ENCODE results near the gene KLHL22. TPM values are rescaled to one million over a fixed set of nuclear protein-coding genes. Genes with fewer than 3 reads are reported as not detected.

Gene KLHL22
- total and polyA plus RNA-seq, 2 of the 13 experiments (the other 11 are each of a cell fraction or from before 2014, with no cell fraction given): 10.9 to 14.8 TPM

GRCh38 chr22:20393705-20394476 lies 101.7 kb downstream of the KLHL22 start, which contains the start of gene ZNF74 (continued):
- TF ChIP-seq NFE2L1 (CRISPR knock-in tag; IDR thresholded peaks at IDR 0.05; ENCODE audit: borderline replicate concordance) (no peak), CENPT (CRISPR knock-in tag; IDR thresholded peaks at IDR 0.05; ENCODE audit: low read depth) (peak; percentile 54; the same call in 1 of the 2 replicates), POLR2AphosphoS2 (IDR thresholded peaks at IDR 0.05; ENCODE audit: low read depth, low read length) (no peak), MTF1 (CRISPR knock-in tag; IDR thresholded peaks at IDR 0.05) (no peak), ZNF670 (CRISPR knock-in tag; IDR thresholded peaks at IDR 0.05; ENCODE audit: borderline replicate concordance) (0 out of 2 replicates have a peak, but pooled peaks have one; percentile 39), ARNTL (CRISPR knock-in tag; IDR thresholded peaks at IDR 0.05) (no peak), FLYWCH1 (CRISPR knock-in tag; IDR thresholded peaks at IDR 0.05) (no peak), ZBTB25 (CRISPR knock-in tag; IDR thresholded peaks at IDR 0.05) (no peak; the same call in 1 of the 2 replicates), RFX1 (IDR thresholded peaks at IDR 0.05) (no peak), ZFYVE20 (CRISPR knock-in tag; IDR thresholded peaks at IDR 0.05; ENCODE audit: borderline replicate concordance, low read depth) (no peak), MED13 (CRISPR knock-in tag; IDR thresholded peaks at IDR 0.05) (peak; percentile 43; the same call in 1 of the 2 replicates), LRRFIP1 (CRISPR knock-in tag; conservative IDR thresholded peaks at IDR 0.05) (no peak), NAIF1 (CRISPR knock-in tag; IDR thresholded peaks at IDR 0.05; ENCODE audit: borderline replicate concordance) (peak; percentile 85; the same call in 1 of the 2 replicates), TBP (CRISPR knock-in tag; IDR thresholded peaks at IDR 0.05) (no peak; the same call in 1 of the 2 replicates), DMAP1 (CRISPR knock-in tag; IDR thresholded peaks at IDR 0.05) (peak; percentile 59; the same call in 1 of the 2 replicates), ZNF281 (CRISPR knock-in tag; IDR thresholded peaks at IDR 0.05; ENCODE audit: borderline replicate concordance) (no peak), NCOR1 (IDR thresholded peaks at IDR 0.05; ENCODE audit: borderline replicate concordance, low read length) (no peak), ZNF878 (CRISPR knock-in tag; IDR thresholded peaks at IDR 0.05) (no peak), ZNF781 (CRISPR knock-in tag; IDR thresholded peaks at IDR 0.05; ENCODE audit: borderline replicate concordance, not compliant biosample characterization) (no peak), BORCS8-MEF2B (CRISPR knock-in tag; IDR thresholded peaks at IDR 0.05) (peak; percentile 20; the same call in 1 of the 2 replicates), ZFP62 (CRISPR knock-in tag; IDR thresholded peaks at IDR 0.05) (peak; percentile 55; the same call in 1 of the 2 replicates), THYN1 (CRISPR knock-in tag; IDR thresholded peaks at IDR 0.05; ENCODE audit: borderline replicate concordance, low read depth) (no peak), KLF6 (CRISPR knock-in tag; IDR thresholded peaks at IDR 0.05) (0 out of 2 replicates have a peak, but pooled peaks have one; percentile 59), CHD4 (IDR thresholded peaks at IDR 0.05; ENCODE audit: borderline replicate concordance, low read length) (no peak), ZNF232 (CRISPR knock-in tag; IDR thresholded peaks at IDR 0.05; ENCODE audit: borderline replicate concordance) (peak; percentile 76; the same call in 1 of the 2 replicates)

Data from HepG2 (cell line).